Chondrocyte (in vitro differentiated cells): ENCODE measurements around the gene FNDC11. TPM values are rescaled to one million over a fixed set of nuclear protein-coding genes. Genes with fewer than 3 reads are reported as not detected.

ENCODE experiments used
- DNase-seq: peaks from one replicate; pipeline ENCODE4 v3.0.0; 2021; ENCODE audit warnings: mixed read lengths, low spot score
- H3K27ac Mint-ChIP-seq: one replicate; pipeline ENCODE4 v1.8.0; 2021; ENCODE audit warnings: mild to moderate bottlenecking, moderate library complexity, mixed read lengths; ENCODE audit not compliant: unreplicated experiment
- H3K27me3 Mint-ChIP-seq: 2 replicates; pipeline ENCODE4 v1.8.0; 2021; ENCODE audit warnings: low read depth, mixed read lengths
- H3K36me3 Mint-ChIP-seq: 2 replicates; pipeline ENCODE4 v1.8.0; 2021; ENCODE audit warnings: low read depth, mixed read lengths
- H3K4me1 Mint-ChIP-seq: 2 replicates; pipeline ENCODE4 v1.8.0; 2021; ENCODE audit warnings: low read depth, mild to moderate bottlenecking, mixed read lengths
- H3K4me3 Mint-ChIP-seq: one replicate; pipeline ENCODE4 v1.8.0; 2021; ENCODE audit warnings: mild to moderate bottlenecking, moderate library complexity, mixed read lengths; ENCODE audit not compliant: unreplicated experiment
- H3K9me3 Mint-ChIP-seq: 2 replicates; pipeline ENCODE4 v1.8.0; 2021; ENCODE audit warnings: low read depth, mixed read lengths
- CTCF ChIP-seq: fragments of 200-600 bp; sonication (generic); IDR thresholded peaks from 2 replicates; pipeline ENCODE4 v1.5.0; 2021; ENCODE audit warnings: antibody characterized with exemption, mild to moderate bottlenecking, moderate library complexity
- total RNA-seq: library from RNA; stranded (reverse); gene quantifications from 3 replicates; pipeline ENCODE4 v1.2.1, GENCODE V29; 2021

Gene FNDC11
- total RNA-seq, 1 donor from 2014 or later: 0.25 TPM

GRCh38 chr20:63592661-63593060 lies 38.7 kb downstream of the FNDC11 start:
- Mint-ChIP-seq H3K27me3 (no peaks in the 10 kb centered on the region), H3K4me1 (no peaks in the 10 kb centered on the region), H3K4me3 (no peak overlapping the region), H3K27ac (no peak overlapping the region), H3K9me3 (no peaks in the 10 kb centered on the region), H3K36me3 (peaks cover 20% of the 10 kb centered on the region)
- DNase-seq: peak; percentile 80
- no peak for TF ChIP-seq CTCF

DNA sequence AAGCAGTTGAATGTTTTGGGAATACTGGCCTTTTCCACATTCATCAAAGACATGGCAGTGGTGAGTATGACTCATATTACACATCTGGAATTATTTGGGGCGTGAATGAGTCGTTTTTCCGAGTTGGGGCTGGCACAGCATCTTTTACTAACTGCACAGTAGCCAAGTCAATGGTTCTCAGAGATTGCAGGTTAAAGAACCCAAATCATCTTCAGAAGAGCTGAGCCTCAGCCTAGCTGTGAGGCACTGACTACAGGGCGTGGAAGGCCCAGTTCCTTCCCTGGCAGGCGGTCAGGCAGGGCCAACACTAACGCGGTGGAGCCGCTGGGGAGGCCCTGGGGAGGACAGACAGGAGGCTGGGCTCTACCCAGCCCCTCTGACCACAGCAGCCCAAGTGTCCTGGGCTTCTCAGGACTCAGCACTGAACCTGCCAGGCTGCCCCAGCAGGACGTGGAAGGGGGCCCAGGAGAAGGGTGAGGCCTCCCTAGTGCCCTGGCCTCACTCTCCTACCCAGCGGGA lies 40.1 kb downstream of the FNDC11 start:
- Mint-ChIP-seq H3K27ac (no peak overlapping the region), H3K4me1 (no peaks in the 10 kb centered on the region), H3K27me3 (no peaks in the 10 kb centered on the region), H3K36me3 (peaks cover 20% of the 10 kb centered on the region), H3K4me3 (no peak overlapping the region), H3K9me3 (no peaks in the 10 kb centered on the region)
- no peak for TF ChIP-seq CTCF
- DNase-seq: peak; percentile 54

GRCh38 chr20:63595416-63596127 lies 41.6 kb downstream of the FNDC11 start:
- H3K27me3 Mint-ChIP-seq: no peaks in the 10 kb centered on the region
- H3K4me1 Mint-ChIP-seq: no peaks in the 10 kb centered on the region
- no peak overlapping the region for H3K4me3 Mint-ChIP-seq
- TF ChIP-seq CTCF: no peak
- H3K36me3 Mint-ChIP-seq: peaks cover 19% of the 10 kb centered on the region
- no peak overlapping the region for H3K27ac Mint-ChIP-seq
- H3K9me3 Mint-ChIP-seq: no peaks in the 10 kb centered on the region
- DNase-seq: peak; percentile 79

- Mint-ChIP-seq H3K9me3 (no peaks in the 10 kb centered on the region), H3K27ac (no peak overlapping the region), H3K27me3 (no peaks in the 10 kb centered on the region), H3K36me3 (peaks cover 16% of the 10 kb centered on the region), H3K4me1 (no peaks in the 10 kb centered on the region), H3K4me3 (no peak overlapping the region)
- no peak for DNase-seq
- no peak for TF ChIP-seq CTCF
Observed at GRCh38 chr20:63596423-63596822, 42.5 kb downstream of the FNDC11 start.

- Mint-ChIP-seq H3K27me3 (no peaks in the 10 kb centered on the region), H3K9me3 (no peaks in the 10 kb centered on the region), H3K27ac (no peak overlapping the region), H3K4me1 (no peaks in the 10 kb centered on the region), H3K4me3 (no peak overlapping the region), H3K36me3 (peaks cover 17% of the 10 kb centered on the region)
- DNase-seq: peak; percentile 79
- TF ChIP-seq CTCF: no peak
Observed at GRCh38 chr20:63597651-63598478, 43.9 kb downstream of the FNDC11 start.
